Panc1 (cell line): ENCODE data around the gene OR6C74. TPM values are rescaled to one million over a fixed set of nuclear protein-coding genes. Genes with fewer than 3 reads are reported as not detected.

Experiments used
- ATAC-seq: fragments of 200-7000 bp; cut with Tn5 transposase; 2 replicates; pipeline ENCODE4 v1.9.1; 2020; ENCODE audit warnings: mild to moderate bottlenecking, moderate library complexity
- BruUV-seq: library from RNA; stranded (reverse); fragments of 400-500 nt; replicated peaks from 2 replicates; lab custom pipeline; 2021; lab: Mats Ljungman, UMichigan
- CTCF ChIA-PET: fragments of 300-600 bp; sonication (Branson Sonifier 250); formaldehyde crosslinking; loops from one replicate; lab custom pipeline; 2022; ENCODE audit warnings: antibody characterized with exemption; lab: Charles Lee
- POLR2A ChIA-PET: fragments of 300-600 bp; sonication (Branson Sonifier 250); formaldehyde crosslinking; loops from one replicate; lab custom pipeline; 2022; ENCODE audit warnings: antibody characterized with exemption; lab: Charles Lee
- DNase-seq: peaks from one replicate; pipeline ENCODE4 v3.0.0-alpha.2; 2010; ENCODE audit warnings: low read depth, low spot score
- H3K27ac ChIP-seq: 2 replicates; pipeline ENCODE4 v1.5.1; 2011; ENCODE audit warnings: mild to moderate bottlenecking, low read length, inconsistent platforms
- H3K27me3 ChIP-seq: fragments of 200-500 bp; sonication (Bioruptor generic); 2 replicates; pipeline ENCODE4 v1.6.0; 2014; ENCODE audit warnings: low read length, inconsistent platforms; ENCODE audit not compliant: control insufficient read depth, insufficient read depth
- H3K36me3 ChIP-seq: fragments of 200-500 bp; sonication (Bioruptor generic); 2 replicates; pipeline ENCODE4 v1.5.1; 2014; ENCODE audit warnings: inconsistent platforms, mild to moderate bottlenecking, low read length, moderate library complexity; ENCODE audit not compliant: control insufficient read depth, insufficient read depth
- H3K4me1 ChIP-seq: 2 replicates; pipeline ENCODE4 v1.5.1; 2011; ENCODE audit warnings: inconsistent platforms, mild to moderate bottlenecking, low read length, moderate library complexity; ENCODE audit not compliant: control insufficient read depth, insufficient read depth
- H3K4me3 ChIP-seq, 2 experiments: 2 replicates each; pipeline ENCODE4 v1.5.1; 2011 to 2012; ENCODE audit warnings: low read depth in 2 of 2, low read length in 2 of 2, mild to moderate bottlenecking in 2 of 2, inconsistent platforms in 1 of 2, moderate library complexity in 1 of 2
- H3K9me3 ChIP-seq: fragments of 200-500 bp; sonication (Bioruptor generic); 2 replicates; pipeline ENCODE4 v1.5.1; 2014; ENCODE audit warnings: low read depth, mild to moderate bottlenecking, inconsistent platforms, low read length, moderate library complexity; ENCODE audit not compliant: control insufficient read depth, insufficient read depth
- CTCF ChIP-seq: fragments of 450-650 bp; IDR thresholded peaks from 2 replicates; pipeline ENCODE4 v1.5.1; 2017; ENCODE audit warnings: mild to moderate bottlenecking
- POLR2AphosphoS5 ChIP-seq: IDR thresholded peaks from 2 replicates; pipeline ENCODE4 v1.6.1; 2012; ENCODE audit warnings: mild to moderate bottlenecking, low read depth, low read length, moderate library complexity
- REST ChIP-seq, 2 experiments: IDR thresholded peaks; 2 replicates each; pipeline ENCODE4 v1.6.1; 2011 to 2012; ENCODE audit warnings: low read depth in 2 of 2, control low read depth in 1 of 2, low read length in 1 of 2, mild to moderate bottlenecking in 1 of 2, moderate library complexity in 1 of 2; ENCODE audit not compliant: insufficient read depth in 1 of 2
- SIN3A ChIP-seq: IDR thresholded peaks from 2 replicates; pipeline ENCODE4 v1.6.1; 2012; ENCODE audit warnings: low read depth, mild to moderate bottlenecking, low read length, moderate library complexity, borderline replicate concordance; ENCODE audit not compliant: insufficient read depth
- TCF7L2 ChIP-seq: IDR thresholded peaks from 2 replicates; pipeline ENCODE4 v1.6.1; 2011; ENCODE audit warnings: mild to moderate bottlenecking, low read depth, low read length, inconsistent platforms
- in situ Hi-C: cut with HindIII; loops from 2 replicates; pipeline ENCODE4 v1.10.0; 2016; ENCODE audit warnings: low sequenced_read_pairs, low pct_unique_long_range_greater_than_20kb
- intact Hi-C: fragments of 100-400 bp; cut with micrococcal nuclease; formaldehyde crosslinking; loops from one replicate; pipeline ENCODE4 v1.10.0; 2022; ENCODE audit not compliant: unreplicated experiment
- total RNA-seq: library from RNA; stranded (reverse); gene quantifications from one replicate; pipeline ENCODE4 v1.2.1, GENCODE V29; 2021; ENCODE audit not compliant: unreplicated experiment

Gene OR6C74
- total RNA-seq, 1 experiment from 2014 or later = not detected

GRCh38 chr12:55258303-55258702 lies 13.9 kb downstream of the OR6C74 start:
- DNase-seq (no peak), ATAC-seq (no peak)
- TF ChIP-seq REST (IDR thresholded peaks at IDR 0.05; ENCODE audit: insufficient read depth in 1 of 2, low read depth in 2 of 2, low read length in 1 of 2) = no peak
- TF ChIP-seq CTCF = no peak
- no peak for TF ChIP-seq SIN3A
- TF ChIP-seq TCF7L2 = no peak
- no peak for TF ChIP-seq POLR2AphosphoS5
- no TSS peak for BruUV-seq
- H3K9me3 ChIP-seq = no peaks in the 10 kb centered on the region
- ChIA-PET POLR2A (no interaction called here), CTCF (no interaction called here)
- intact Hi-C loops = no loop called here
- no peaks in the 10 kb centered on the region for H3K4me1 ChIP-seq
- H3K4me3 ChIP-seq = no peak overlapping the region
- H3K27me3 ChIP-seq = peaks cover 2% of the 10 kb centered on the region; the same call in 1 of the 2 replicates
- H3K27ac ChIP-seq = no peak overlapping the region
- no peaks in the 10 kb centered on the region for H3K36me3 ChIP-seq
- in situ Hi-C loops = no loop called here

- no TSS peak for BruUV-seq
- H3K27me3 ChIP-seq = no peaks in the 10 kb centered on the region; the same call in none of the 2 replicates
- H3K4me1 ChIP-seq = no peaks in the 10 kb centered on the region
- no peak overlapping the region for H3K27ac ChIP-seq
- TF ChIP-seq TCF7L2 = no peak
- no peak for TF ChIP-seq SIN3A
- TF ChIP-seq REST (IDR thresholded peaks at IDR 0.05; ENCODE audit: insufficient read depth in 1 of 2, low read depth in 2 of 2, low read length in 1 of 2) = no peak
- no peak for TF ChIP-seq POLR2AphosphoS5
- no peak for TF ChIP-seq CTCF
- in situ Hi-C loops (no loop called here), intact Hi-C loops (no loop called here)
- no peaks in the 10 kb centered on the region for H3K36me3 ChIP-seq
- H3K9me3 ChIP-seq = no peaks in the 10 kb centered on the region
- ATAC-seq (no peak), DNase-seq (no peak)
- ChIA-PET POLR2A (no interaction called here), CTCF (no interaction called here)
- no peak overlapping the region for H3K4me3 ChIP-seq
These were observed 36.6 kb downstream of the OR6C74 start for GRCh38 chr12:55280991-55281390.
